ENCODE data around the gene RNF41. TPM values are rescaled to one million over a fixed set of nuclear protein-coding genes. Genes with fewer than 3 reads are reported as not detected.
"Not testable (repeated sequence)": the region's sequence is repeated elsewhere in the genome, so short reads cannot be mapped to it uniquely, and the experiment has no call there.

Gene RNF41
- total RNA-seq, 1 donor from 2014 or later, result 68.9 TPM

DNA sequence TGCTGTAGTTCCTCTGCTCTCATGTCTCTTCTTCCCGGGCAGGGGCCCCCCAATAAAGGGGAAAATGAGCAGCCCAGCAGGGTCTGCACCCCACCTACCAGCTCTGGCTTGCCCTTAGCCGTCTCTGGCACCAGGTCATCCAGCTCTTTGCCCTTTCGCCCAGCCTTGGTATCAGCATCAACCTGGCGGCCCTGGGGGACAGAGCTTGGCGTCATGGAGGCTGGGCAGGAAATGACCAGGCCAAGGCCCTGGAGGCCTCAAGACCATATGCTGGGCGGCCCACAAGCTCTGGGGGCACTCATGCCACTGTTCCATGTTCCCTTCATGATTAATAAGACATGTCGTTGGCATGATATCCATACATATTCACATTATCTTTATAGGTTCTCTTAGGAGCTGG is 48.9 kb downstream of the RNF41 start:
- no peak for DNase-seq (ENCODE audit: low spot score)

DNA sequence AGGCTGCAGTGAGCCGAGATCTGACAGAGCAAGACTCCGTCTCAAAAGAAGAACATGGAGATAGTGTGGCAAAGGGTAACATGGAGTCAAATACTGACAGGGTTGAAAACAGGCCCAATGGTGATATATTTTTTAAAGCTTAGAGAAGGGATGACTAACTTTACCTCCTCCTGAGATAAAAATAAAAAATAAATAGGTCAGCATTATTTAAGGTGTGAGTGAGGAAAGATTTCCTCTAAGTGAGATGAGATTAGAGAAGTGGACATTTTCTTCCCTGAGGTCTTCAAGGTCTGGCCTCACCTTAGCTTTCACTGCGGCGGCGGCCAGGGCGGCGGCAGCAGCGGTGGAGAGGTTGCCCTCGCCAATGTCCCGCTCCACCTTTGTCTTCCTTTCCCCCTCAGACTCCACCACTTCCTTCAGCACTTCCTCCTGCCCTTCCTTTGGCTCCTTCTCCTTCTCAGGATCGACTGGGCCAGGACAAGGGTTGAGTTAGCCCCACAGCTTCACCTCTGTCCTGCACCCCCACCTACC is 52.4 kb downstream of the RNF41 start:
- DNase-seq (ENCODE audit: low spot score), result no peak

DNA sequence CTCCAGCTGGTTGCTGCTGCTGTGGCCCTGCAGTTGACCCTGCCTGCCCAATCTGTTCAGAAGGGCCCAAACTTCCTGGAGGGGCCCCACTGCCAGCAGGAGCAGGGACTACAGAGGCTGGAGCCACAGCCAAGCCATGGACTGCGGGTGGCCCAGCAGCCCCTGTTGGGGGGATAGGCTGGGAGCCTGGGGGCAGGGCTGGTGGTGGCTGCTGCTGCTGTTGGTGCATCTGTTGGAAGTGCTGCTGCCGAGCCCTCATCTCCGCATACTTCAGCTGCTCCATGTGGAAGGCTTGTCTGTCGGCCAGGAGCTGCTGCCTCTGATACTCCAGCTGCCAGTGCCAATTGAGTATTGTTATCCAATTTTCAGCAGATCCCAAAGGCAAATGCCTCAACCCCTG is 56.4 kb downstream of the RNF41 start:
- no peak for DNase-seq (ENCODE audit: low spot score)

DNA sequence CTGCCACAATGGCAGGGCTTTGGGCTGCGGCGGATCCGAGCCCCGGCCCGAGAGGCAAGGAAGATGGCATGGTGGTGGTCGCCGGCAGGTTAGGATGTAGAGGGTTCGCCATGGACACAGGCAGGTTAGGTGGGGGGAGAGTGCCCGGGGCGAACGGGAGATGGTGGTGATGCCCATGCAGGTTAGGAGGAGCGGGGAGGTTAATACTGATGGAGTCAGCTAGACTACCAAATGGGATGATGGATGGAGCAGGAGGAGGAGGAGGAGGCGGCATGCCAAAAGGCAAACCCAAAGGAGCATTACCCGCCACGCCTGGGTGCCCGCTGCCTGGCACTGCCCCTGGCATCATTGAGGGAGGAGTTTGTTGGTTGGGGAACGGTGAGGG is 57.4 kb downstream of the RNF41 start:
- no peak for DNase-seq (ENCODE audit: low spot score)

DNA sequence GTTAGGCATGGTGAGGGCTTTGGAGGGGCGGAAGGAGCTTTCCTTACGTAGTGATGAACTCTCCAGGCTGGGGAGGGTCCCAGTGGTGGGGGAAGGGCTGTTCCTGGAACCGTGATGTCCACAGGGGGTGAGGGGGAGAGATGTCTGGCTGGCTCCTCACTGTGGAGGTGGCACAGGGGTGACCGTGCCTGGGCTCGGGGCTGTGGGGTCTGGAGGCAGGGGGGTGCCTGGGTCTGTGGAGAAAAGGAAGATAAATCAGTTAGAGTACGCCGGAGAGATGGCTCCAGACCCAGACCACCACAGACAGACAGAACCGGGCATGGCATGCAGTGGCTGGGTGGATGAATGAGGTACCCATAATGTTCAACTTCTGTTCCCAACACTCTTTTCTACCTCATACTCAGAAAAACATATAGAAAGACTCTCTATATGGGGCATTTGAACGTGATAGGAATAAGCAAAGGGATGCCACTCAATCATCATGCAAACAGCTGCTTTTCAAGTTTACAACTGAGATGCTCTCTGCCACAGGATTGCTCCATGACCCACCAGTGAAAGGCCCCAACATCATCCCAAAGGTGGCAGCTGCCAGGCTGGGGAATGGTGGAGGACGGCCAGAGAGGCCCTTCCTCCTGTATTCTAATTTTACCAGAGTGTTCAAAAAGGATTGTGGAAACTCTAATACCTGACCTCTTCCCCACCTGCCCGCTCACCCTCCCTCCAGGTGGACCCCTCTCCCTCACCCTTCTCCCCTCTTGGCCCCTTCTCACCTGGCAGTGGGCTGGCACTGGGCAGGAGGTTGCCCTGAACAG is 58.0 kb downstream of the RNF41 start:
- no peak for DNase-seq (ENCODE audit: low spot score)

DNA sequence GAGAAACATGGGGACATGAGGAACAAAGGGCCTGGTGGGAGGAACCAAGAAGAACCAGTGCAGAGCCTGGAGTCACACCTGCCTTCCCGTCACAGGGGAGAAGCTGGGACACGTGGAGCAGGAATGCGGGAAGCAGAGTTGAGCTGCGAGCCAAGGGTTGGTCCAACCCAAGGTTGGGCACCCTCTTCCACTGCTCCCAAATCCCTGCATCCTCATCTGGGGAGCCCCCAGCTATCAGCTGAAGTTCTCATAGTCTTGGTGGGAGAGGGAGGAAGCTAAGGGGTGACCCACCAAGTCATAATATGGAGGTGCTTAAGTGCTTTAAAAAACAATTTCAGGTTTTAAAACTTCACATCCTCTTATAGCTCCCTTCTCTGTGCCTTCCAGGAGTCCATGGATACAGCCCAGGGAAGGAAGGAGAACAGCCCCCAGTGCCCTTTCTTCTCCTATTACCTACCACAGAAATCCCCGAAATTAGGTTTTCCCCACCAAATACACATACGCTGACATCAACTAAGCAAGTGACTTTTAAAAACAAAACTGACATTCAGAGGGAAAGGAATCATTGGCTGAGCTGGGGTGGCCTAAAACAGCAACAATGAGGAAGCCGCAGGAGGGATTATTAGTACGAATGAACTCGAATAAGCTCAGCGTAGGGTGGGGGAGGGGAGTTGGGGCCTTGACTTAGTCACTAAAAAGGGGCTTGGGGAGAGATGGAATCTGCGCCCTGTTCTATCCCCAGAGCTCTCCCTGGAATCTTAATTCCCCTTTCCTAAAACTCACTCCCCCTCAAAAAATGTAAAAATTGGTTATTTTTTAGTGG is 59.0 kb downstream of the RNF41 start:
- no peak for DNase-seq (ENCODE audit: low spot score)

DNA sequence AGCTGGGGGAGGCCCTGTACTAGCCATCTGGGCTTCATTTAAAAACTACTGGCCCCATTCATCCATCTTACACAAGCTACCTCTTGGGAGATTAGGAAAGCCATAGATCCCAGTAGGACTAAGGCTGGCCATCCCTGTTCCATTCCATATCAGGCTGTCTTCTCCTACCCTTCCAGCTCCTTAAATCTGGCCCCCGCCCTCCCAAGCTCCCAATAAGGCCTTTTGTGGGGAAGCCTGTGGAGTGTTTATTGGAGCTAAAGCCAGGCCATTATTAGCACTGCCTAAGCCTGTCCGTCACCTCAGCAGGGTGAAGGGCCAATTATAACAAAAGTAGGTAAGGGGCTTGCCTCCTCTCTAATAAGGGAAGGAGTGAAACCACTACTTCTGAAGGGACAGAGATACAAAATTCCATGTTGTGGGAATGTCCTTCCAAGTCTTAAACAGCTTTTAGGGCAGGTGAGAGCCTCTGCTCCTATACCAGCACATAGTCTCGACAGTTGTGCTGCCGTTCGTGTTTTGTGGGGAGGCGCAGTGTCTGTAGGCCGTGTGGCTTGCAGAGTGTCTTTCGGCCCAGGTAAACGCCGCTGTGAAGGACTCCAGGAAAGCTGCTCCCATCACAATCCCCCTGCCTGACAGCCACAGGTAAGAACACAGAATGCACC is 59.9 kb downstream of the RNF41 start:
- no peak for DNase-seq (ENCODE audit: low spot score)

DNA sequence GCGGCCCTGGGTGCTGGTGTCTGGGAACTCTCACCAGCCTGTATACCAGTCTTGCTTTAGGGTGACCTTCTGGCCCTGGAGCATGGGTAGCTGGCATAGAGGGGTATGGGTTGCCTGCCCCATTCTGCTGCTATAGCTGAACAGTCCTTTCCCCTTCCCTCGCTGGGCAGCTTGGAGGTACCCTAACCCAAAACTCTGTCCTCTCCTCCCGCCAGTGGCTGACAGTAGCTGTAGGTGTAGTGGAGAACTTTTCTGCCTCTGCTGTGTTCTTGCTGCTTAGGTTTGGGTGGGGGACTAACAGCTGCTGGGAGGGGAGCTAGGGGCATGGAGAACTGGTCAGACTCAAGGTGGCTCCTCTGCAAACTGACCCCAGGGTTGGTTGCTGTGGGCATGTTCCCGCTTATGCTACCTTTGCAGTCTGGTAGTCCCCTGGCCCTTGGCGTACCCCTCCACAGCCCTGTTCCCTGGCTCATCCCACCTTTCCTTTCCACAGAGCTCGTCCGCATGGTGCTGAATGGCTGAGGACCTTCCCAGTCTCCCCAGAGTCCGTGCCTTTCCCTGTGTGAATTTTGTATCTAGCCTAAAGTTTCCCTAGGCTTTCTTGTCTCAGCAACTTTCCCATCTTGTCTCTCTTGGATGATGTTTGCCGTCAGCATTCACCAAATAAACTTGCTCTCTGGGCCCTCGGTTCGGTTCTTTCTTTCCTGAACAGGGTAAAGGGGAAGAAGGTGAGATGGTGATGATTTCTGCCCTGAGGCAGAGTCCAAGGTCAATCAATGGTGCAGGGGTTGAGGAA is 60.6 kb downstream of the RNF41 start:
- DNase-seq (ENCODE audit: low spot score), result no peak

DNA sequence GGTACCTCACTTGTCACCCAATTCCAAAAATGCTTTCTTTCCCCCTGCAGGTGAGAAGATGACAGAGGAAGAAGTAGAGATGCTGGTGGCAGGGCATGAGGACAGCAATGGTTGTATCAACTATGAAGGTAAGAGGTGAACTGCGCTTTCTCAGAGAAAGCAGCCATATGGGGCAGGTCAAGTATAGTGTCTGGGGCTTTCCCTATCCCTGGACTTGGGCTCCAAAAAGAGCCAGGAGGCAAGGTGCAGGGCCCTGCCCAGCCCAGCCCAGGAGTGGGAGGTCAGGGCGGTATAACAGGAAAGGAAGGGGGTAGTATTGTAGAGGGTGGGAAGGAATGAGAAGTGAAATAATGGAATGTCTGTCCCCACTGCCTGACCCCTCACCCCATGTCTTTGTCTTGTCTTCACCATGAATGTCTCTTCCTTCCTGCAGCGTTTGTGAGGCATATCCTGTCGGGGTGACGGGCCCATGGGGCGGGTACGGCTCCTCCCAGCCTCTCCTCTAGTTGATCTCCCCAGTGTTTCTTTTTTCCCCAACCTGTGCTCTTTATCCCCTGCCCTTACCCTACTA is 61.4 kb downstream of the RNF41 start:
- no peak for DNase-seq (ENCODE audit: low spot score)

DNA sequence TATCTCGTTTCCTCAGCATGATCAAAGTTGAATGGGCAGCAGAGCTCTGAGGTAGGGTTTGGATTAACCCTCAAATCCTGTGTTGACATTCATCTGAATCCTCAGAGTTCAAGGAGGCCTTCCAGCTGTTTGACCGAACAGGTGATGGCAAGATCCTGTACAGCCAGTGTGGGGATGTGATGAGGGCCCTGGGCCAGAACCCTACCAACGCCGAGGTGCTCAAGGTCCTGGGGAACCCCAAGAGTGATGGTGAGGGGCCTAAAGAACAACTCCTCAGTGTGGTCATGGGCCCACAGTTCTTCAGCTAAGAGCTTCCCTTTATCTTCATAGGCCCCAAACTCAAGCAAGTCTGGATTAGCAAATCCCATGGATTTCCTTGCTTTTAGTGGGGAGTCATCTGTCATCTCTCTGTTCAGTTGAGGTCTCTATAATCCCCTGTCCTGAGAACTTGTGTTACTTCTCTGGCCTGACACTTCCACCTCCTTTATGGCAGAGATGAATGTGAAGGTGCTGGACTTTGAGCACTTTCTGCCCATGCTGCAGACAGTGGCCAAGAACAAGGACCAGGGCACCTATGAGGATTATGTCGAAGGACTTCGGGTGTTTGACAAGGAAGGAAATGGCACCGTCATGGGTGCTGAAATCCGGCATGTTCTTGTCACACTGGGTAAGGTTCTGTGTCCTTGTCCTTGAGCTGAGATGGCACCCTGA is 62.1 kb downstream of the RNF41 start:
- no peak for DNase-seq (ENCODE audit: low spot score)

DNA sequence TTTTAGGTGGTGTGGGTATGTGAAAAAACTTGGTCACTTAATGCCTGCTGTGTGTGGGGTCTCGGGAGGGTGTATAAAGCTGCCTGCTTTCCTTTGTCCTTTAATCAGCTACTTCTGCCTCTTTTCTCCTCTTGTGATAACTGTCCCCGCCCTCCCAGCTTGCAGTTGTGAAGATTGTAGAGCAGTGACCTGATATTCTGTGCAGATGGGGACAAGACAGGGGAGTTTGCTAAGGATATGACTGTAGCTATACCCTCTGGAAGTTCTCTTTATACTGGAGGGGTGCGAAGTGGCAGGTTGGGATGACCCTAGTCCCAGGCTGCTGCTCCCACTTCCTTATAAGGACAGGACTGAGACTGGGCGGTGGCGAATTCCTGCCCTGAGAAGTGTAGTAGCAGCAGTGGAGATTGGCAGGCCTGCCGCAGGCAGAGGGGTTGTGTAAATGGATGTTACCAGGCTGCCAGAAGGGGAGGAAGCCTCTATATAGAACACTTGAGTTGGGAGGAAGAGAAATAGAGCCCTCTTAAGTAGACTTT is 62.7 kb downstream of the RNF41 start:
- DNase-seq (ENCODE audit: low spot score), result peak; percentile 90

DNA sequence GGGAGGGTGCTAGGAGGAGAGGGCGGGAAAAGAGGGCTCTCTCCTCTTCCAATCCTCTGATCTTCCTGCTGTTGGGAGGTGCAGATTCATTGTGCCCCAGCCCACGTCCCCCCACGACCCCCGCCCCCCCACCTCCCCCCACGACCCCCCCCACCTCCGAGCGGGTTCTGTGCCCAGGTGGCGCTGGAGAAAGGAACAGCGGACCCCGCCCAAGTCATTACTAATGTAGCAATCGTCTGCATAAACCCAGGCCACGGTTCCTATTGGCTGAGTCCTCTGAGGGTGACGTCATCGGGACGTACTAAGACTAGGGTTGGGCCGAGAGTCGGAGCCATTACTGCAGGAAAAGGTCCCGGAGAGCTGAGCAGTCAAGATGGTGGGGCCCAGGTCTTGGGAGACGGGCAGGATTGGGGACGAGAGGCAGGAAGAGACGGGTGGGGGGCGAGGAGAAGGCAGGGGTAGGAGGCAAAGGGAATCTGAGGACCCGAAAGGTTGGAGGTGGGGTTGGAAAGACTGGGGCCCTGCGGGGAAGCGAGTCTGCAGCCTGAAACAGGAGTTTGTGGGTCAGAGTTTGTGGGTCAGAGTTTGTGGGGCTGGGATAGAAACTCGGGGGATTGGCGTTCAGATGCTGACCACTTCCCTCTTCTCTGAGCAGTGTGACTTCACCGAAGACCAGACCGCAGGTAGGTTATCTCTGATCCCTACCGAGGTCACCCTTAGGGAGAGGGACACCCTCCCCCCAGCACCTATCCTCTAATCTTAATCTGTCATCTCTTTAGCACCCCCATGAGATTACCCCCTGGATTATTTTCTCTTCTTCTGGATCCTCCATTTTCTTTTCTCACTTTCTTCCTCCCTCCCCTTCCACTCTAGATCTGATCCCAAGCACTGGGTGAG is 63.4 kb downstream of the RNF41 start, which contains the start of gene MYL6:
MYL6 (plus strand) TSS at position 331 of the 897 bp plus-strand sequence; CDS start at position 374, 43 bp downstream.
- DNase-seq (ENCODE audit: low spot score), result peak; percentile 99

DNA sequence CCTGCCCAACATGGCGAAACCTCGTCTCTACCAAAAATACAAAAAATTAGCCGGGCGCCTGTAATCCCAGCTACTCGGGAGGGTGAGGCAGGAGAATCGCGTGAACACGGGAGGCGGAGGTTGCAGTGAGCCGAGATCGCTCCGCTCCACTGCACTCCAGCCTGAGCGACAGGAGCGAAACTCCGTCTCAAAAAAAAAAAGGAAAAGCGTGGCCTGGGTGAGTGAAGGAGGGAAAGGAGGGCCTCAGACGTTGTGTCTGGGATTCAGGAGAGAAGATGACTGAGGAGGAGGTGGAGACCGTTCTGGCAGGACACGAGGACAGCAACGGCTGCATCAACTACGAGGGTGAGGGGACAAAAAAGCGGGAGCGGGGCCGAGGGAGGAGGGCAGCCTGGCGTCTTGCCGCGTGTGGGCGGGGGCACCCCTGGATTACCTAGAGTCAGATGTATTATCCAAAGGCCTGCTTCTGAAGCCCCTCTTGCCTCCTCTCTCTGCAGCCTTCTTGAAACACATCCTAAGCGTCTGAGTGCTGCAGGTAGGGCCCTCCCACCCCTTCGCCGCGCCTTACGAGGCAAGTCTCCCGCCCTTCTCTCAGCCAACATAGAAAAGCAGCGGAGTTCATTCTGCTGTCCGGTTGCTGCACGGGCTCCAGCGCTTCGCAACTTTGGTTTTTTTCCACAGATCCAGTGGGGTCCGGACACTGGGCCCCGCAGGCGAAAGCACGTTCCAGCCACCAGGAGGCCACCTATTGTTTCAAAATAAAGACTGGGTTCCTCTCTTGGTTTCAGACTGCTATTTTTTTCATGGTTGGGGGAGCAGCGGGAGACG is 64.3 kb downstream of the RNF41 start:
- peak; percentile 89 for DNase-seq (ENCODE audit: low spot score)

DNA sequence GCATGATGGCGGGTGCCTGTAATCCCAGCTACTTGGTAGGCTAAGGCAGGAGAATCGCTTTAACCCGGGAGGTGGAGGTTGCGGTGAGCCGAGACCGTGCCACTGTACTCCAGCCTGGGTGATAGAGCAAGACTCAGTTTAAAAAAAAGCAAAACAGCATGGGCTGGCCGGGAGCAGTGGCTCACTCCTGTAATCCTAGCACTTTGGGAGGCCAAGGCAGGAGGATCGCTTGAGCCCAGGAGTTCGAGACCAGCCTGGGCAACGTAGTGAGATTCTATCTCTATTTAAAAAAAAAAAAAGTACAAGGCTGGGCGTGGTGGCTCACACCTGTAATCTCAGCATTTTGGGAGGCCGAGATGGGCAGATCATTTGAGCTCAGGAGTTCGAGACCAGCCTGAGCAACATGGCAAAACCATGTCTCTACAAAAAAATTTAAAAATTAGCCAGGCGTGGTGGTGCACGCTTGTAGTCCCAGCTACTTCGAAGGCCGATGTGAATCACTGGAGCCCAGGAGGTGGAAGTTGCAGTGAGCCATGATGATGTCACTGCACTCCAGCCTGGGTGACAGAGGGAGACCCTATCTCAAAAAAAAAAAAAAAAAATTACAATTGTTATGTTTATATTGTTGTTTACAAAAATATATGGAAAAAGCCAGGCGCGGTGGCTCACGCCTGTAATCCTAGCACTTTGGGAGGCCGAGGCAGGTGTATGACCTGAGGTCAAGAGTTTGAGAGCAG is 65.1 kb downstream of the RNF41 start:
- DNase-seq (ENCODE audit: low spot score), result not testable (repeated sequence)

DNA sequence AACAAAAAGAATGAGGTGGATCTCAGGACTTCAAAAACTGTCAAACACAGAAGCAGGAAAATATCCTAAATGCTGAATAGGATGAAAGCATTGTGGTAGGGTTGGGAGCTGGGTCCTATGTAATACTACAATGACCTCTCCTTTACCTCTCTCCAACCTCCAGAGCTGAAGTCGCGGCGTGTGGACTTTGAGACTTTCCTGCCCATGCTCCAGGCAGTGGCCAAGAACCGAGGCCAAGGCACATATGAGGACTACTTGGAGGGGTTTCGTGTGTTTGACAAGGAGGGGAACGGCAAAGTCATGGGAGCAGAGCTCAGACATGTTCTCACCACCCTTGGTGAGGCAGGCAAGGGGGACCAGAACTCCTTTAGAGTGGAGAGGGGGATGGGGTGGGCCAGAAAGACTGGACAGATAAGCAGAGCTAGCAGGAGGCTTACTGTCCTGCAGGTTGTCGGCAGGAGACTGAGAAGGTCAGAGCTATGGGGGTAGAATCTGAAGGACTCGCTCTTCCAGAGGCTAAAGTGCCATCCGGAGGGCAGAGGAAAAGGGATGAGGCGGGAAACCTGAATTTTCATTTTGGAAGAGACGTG is 66.4 kb downstream of the RNF41 start:
- DNase-seq (ENCODE audit: low spot score), result no peak

DNA sequence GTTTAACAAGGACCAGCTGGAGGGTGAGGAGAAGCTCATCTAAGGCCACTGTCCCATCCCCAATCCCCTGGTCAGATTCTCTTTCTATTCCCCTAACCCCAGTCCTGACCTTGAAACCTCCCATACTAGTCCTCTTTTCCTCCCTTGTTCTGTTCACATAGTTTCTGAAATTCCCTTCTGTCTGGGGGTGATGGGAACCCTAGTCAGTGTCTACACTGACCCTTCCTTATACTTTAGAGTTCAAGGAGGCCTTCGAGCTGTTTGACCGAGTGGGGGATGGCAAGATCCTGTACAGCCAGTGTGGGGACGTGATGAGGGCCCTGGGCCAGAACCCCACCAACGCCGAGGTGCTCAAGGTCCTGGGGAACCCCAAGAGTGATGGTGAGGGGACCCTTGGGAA is 66.9 kb downstream of the RNF41 start:
- no peak for DNase-seq (ENCODE audit: low spot score)

DNA sequence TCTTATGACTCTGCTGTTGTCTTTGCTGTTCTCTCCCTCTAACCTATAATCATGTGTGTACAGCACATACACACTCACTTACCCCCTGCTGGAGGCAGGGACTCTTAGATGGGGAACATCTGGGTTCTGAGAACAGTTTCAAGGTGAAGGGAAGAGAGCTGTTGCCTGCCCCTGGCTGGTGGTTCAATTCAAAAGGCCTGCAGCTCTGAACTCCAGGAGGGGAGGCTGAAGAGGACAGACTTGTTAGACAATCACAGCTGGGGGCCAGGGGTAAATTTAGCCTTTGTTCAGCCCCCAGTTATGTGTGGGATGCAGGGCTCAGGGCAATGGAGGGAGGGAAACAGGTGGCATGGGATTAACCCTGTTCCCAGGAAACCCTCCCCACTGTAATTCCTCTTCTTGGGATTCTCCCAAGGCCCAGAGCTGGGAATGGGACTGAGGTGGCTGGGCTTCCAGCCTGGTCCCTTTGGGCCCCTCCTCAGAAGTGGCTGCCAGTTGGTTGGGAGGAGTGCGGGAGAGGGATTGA is 67.4 kb downstream of the RNF41 start:
- no peak for DNase-seq (ENCODE audit: low spot score)
